ENCODE measurements around the gene TTC21A. TPM values are rescaled to one million over a fixed set of nuclear protein-coding genes. Genes with fewer than 3 reads are reported as not detected.
A peak's percentile ranks its signal among the peaks of the same experiment; 100 is the strongest.

Gene TTC21A
- total RNA-seq, 1 experiment from 2014 or later, result 1.2 TPM

GRCh38 chr3:39140341-39140971 is 33.0 kb downstream of the TTC21A start:
- no peaks in the 10 kb centered on the region for H3K9me2 ChIP-seq (replicated peaks; ENCODE audit: low read length)
- no peak overlapping the region for H3K4me3 ChIP-seq (ENCODE audit: low read length)
- ATAC-seq (peak; percentile 7), DNase-seq (peak; percentile 28)
- peaks cover 37% of the 10 kb centered on the region for H3K79me2 ChIP-seq (ENCODE audit: low read length)
- intact Hi-C loops (cut with micrococcal nuclease), result loop anchor here (1.0 kb wide), 1 partner anchor 14 kb away; no protein-coding TSS in a partner anchor
- no peak overlapping the region for H3K9ac ChIP-seq (ENCODE audit: low read length)
- ChIA-PET POLR2A (ENCODE audit: unreplicated experiment) (no interaction called here), CTCF (no interaction called here)
- peaks cover 45% of the 10 kb centered on the region for H4K20me1 ChIP-seq (ENCODE audit: low read length)
- no peaks in the 10 kb centered on the region for H3K9me3 ChIP-seq (ENCODE audit: low read length)
- H3K36me3 ChIP-seq (ENCODE audit: low read depth, low read length), result peaks cover 40% of the 10 kb centered on the region
- peaks cover 33% of the 10 kb centered on the region for H3K4me1 ChIP-seq (ENCODE audit: insufficient read depth, low read length)
- peak overlapping the region; percentile 65 for H3K4me2 ChIP-seq (ENCODE audit: low read length)
- no peak overlapping the region for H2AFZ ChIP-seq (ENCODE audit: low read length)
- peak overlapping the region; percentile 61 for H3K27ac ChIP-seq (ENCODE audit: low read length)
- H3K27me3 ChIP-seq (ENCODE audit: low read length), result no peaks in the 10 kb centered on the region
- H3F3A ChIP-seq (ENCODE audit: low read length, unreplicated experiment), result no peaks in the 10 kb centered on the region
- TF ChIP-seq EZH2phosphoT487 (IDR thresholded peaks at IDR 0.05; ENCODE audit: borderline replicate concordance, low read length), result no peak
- TF ChIP-seq EZH2 (IDR thresholded peaks at IDR 0.05; ENCODE audit: low read length, unreplicated experiment), result no peak
- no peak for TF ChIP-seq CTCF (conservative IDR thresholded peaks at IDR 0.05; ENCODE audit: low read depth, low read length)
- BruUV-seq (replicated peaks), result no TSS peak

GRCh38 chr3:39141171-39141995 is 33.9 kb downstream of the TTC21A start:
- ChIA-PET CTCF (no interaction called here), POLR2A (ENCODE audit: unreplicated experiment) (interaction anchor here (0.6 kb wide), 1 partner anchor 17 kb away, joined by 4 read pairs; no protein-coding TSS in a partner anchor)
- peak overlapping the region; percentile 61 for H3K27ac ChIP-seq (ENCODE audit: low read length)
- intact Hi-C loops (cut with micrococcal nuclease), result no loop called here
- peak overlapping the region; percentile 65 for H3K4me2 ChIP-seq (ENCODE audit: low read length)
- peaks cover 54% of the 10 kb centered on the region for H4K20me1 ChIP-seq (ENCODE audit: low read length)
- peaks cover 50% of the 10 kb centered on the region for H3K36me3 ChIP-seq (ENCODE audit: low read depth, low read length)
- TF ChIP-seq EZH2phosphoT487 (IDR thresholded peaks at IDR 0.05; ENCODE audit: borderline replicate concordance, low read length) (no peak), CTCF (conservative IDR thresholded peaks at IDR 0.05; ENCODE audit: low read depth, low read length) (no peak), EZH2 (IDR thresholded peaks at IDR 0.05; ENCODE audit: low read length, unreplicated experiment) (no peak)
- H3K27me3 ChIP-seq (ENCODE audit: low read length), result no peaks in the 10 kb centered on the region
- no peak overlapping the region for H3K9ac ChIP-seq (ENCODE audit: low read length)
- no peaks in the 10 kb centered on the region for H3K9me2 ChIP-seq (replicated peaks; ENCODE audit: low read length)
- no peaks in the 10 kb centered on the region for H3F3A ChIP-seq (ENCODE audit: low read length, unreplicated experiment)
- no peak overlapping the region for H2AFZ ChIP-seq (ENCODE audit: low read length)
- peak; percentile 93 for DNase-seq
- no peaks in the 10 kb centered on the region for H3K9me3 ChIP-seq (ENCODE audit: low read length)
- BruUV-seq (replicated peaks), result no TSS peak
- peak overlapping the region; percentile 38; the same call in 1 of the 2 replicates for H3K4me3 ChIP-seq (ENCODE audit: low read length)
- ATAC-seq, result peak; percentile 76
- H3K79me2 ChIP-seq (ENCODE audit: low read length), result peaks cover 46% of the 10 kb centered on the region
- peaks cover 39% of the 10 kb centered on the region for H3K4me1 ChIP-seq (ENCODE audit: insufficient read depth, low read length)
